ENCODE results near the gene NOTUM.

NOTUM gene

GRCh38 chr17:81977211-81977808 lies 16.3 kb upstream of the NOTUM start, which contains the start of gene ASPSCR1:
ASPSCR1 (plus strand) TSS chr17:81977629; CDS start chr17:81977647, 18 bp downstream.
- peak; percentile 88 for DNase-seq (ENCODE audit: low spot score)

- DNase-seq (ENCODE audit: low spot score), result peak; percentile 7
These were observed 15.6 kb upstream of the NOTUM start for GRCh38 chr17:81976332-81977210.

GRCh38 chr17:81973432-81973831 lies 12.4 kb upstream of the NOTUM start:
- no peak for DNase-seq (ENCODE audit: low spot score)

- DNase-seq (ENCODE audit: low spot score), result no peak
These were observed 8.1 kb upstream of the NOTUM start for GRCh38 chr17:81968850-81969812.

- no peak for DNase-seq (ENCODE audit: low spot score)
These were observed 7.4 kb upstream of the NOTUM start for GRCh38 chr17:81968396-81968745.

GRCh38 chr17:81967533-81968395 lies 6.8 kb upstream of the NOTUM start:
- DNase-seq (ENCODE audit: low spot score), result peak; percentile 89

- no peak for DNase-seq (ENCODE audit: low spot score)
These were observed 6.2 kb upstream of the NOTUM start for GRCh38 chr17:81967244-81967532.

- DNase-seq (ENCODE audit: low spot score), result no peak
These were observed 5.6 kb upstream of the NOTUM start for GRCh38 chr17:81966343-81967243.

GRCh38 chr17:81964081-81964849 lies 3.3 kb upstream of the NOTUM start:
- DNase-seq (ENCODE audit: low spot score), result no peak

- DNase-seq (ENCODE audit: low spot score), result no peak
These were observed 1.8 kb upstream of the NOTUM start for GRCh38 chr17:81962499-81963441.

GRCh38 chr17:81961521-81962498 lies 823 bp upstream of the NOTUM start:
- no peak for DNase-seq (ENCODE audit: low spot score)

GRCh38 chr17:81960130-81960958 lies 643 bp downstream of the NOTUM start:
- no peak for DNase-seq (ENCODE audit: low spot score)

GRCh38 chr17:81959362-81960129 lies 1.4 kb downstream of the NOTUM start:
- DNase-seq (ENCODE audit: low spot score), result peak; percentile 80

- DNase-seq (ENCODE audit: low spot score), result no peak
These were observed 2.2 kb downstream of the NOTUM start for GRCh38 chr17:81958633-81959342.
